Left kidney (tissue), 2 donors: Measurements from ENCODE around the gene TMPRSS6. TPM values are rescaled to one million over a fixed set of nuclear protein-coding genes. Genes with fewer than 3 reads are reported as not detected.
A peak's percentile ranks its signal among the peaks of the same experiment; 100 is the strongest.

Experiments used
- DNase-seq: peaks from one replicate; pipeline ENCODE4 v3.0.0-alpha.2; 2013
- polyA plus RNA-seq: library from polyadenylated mRNA; unstranded; fragments of 120-200 nt; gene quantifications from one replicate; pipeline ENCODE4 v1.2.1, GENCODE V29; 2013; ENCODE audit not compliant: insufficient read length

Gene TMPRSS6
- polyA plus RNA-seq, 1 donor, result 0.33 TPM

GRCh38 chr22:37050913-37051312 lies 58.6 kb downstream of the TMPRSS6 start:
- DNase-seq, result no peak

GRCh38 chr22:37049224-37049623 lies 60.3 kb downstream of the TMPRSS6 start:
- DNase-seq, result no peak

- no peak for DNase-seq
Measured at GRCh38 chr22:37048133-37048532, 61.4 kb downstream of the TMPRSS6 start.

GRCh38 chr22:37047006-37047405 lies 62.5 kb downstream of the TMPRSS6 start:
- DNase-seq, result no peak

- no peak for DNase-seq
Measured at GRCh38 chr22:37046589-37046988, 62.9 kb downstream of the TMPRSS6 start.

GRCh38 chr22:37045958-37046357 lies 63.6 kb downstream of the TMPRSS6 start:
- no peak for DNase-seq

- DNase-seq, result no peak
Measured at GRCh38 chr22:37044634-37045625, 64.6 kb downstream of the TMPRSS6 start.

- no peak for DNase-seq
Measured at GRCh38 chr22:37043828-37044538, 65.5 kb downstream of the TMPRSS6 start.

GRCh38 chr22:37043209-37043827 lies 66.2 kb downstream of the TMPRSS6 start:
- no peak for DNase-seq

GRCh38 chr22:37039466-37039865 lies 70.0 kb downstream of the TMPRSS6 start:
- no peak for DNase-seq

GRCh38 chr22:37037669-37038068 lies 71.8 kb downstream of the TMPRSS6 start:
- DNase-seq, result no peak

GRCh38 chr22:37036655-37037377 lies 72.7 kb downstream of the TMPRSS6 start:
- DNase-seq, result no peak

- DNase-seq, result no peak
Measured at GRCh38 chr22:37033605-37034430, 75.7 kb downstream of the TMPRSS6 start.

GRCh38 chr22:37032535-37033460 lies 76.7 kb downstream of the TMPRSS6 start:
- DNase-seq, result peak; percentile 56

GRCh38 chr22:37032134-37032534 lies 77.4 kb downstream of the TMPRSS6 start:
- DNase-seq, result no peak

- no peak for DNase-seq
Measured at GRCh38 chr22:37030560-37031281, 78.8 kb downstream of the TMPRSS6 start.

- no peak for DNase-seq
Measured at GRCh38 chr22:37028692-37029674, 80.5 kb downstream of the TMPRSS6 start.

GRCh38 chr22:37027556-37027955 lies 82.0 kb downstream of the TMPRSS6 start:
- DNase-seq, result no peak
